Measurements from ENCODE around the gene REG4. TPM values are rescaled to one million over a fixed set of nuclear protein-coding genes. Genes with fewer than 3 reads are reported as not detected.
"Not testable (repeated sequence)": the region's sequence is repeated elsewhere in the genome, so short reads cannot be mapped to it uniquely, and the experiment has no call there.

REG4 gene
- not detected for total RNA-seq
- long read RNA-seq = 0 reads

DNA sequence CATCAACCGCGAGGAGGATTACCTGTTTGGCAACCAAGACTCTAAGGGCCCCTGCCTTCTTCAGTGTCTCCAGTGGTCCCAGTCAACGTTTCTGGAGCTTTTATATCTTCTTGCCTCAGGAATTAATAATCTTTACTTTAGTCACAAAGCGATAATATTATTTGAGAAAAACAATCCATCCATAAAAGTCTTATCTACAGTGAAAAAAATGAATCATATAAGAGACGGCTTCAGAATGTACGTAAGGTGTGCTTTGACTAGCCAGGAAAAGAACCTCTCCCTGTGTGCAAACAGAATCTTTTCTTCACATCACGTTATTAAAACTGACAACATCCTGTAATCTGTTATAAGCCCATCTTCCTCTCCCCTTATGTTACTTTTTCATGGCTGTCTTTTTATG lies at the start of gene REG4:
REG4 (minus strand) TSS at position 74 of the 400 bp plus-strand sequence. CDS start 2,691 bp downstream, outside the sequence.
- DNase-seq = no peak
- ATAC-seq (ENCODE audit: poor library complexity) = no peak
- intact Hi-C loops (cut with DNase I) = no loop called here

DNA sequence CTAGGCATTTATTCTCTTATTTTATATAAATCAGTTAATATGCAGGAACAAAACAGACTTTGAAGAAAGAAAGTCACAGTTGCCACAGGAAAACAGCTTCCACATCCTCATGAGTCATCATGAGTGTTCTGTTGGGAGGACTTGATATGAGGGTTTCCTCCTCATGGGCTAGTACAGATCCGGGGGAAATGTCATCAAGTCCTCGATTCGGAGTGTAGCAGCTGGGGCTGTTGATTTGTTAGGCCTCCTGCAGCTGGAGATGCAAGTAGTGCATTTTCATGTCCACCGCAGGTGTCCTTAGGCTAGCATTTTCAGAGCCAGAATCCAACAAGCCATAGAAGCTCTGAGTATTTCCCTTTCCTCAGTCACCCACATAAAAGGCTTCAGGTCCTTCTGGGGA lies 48.4 kb upstream of the REG4 start:
- ATAC-seq (ENCODE audit: poor library complexity) (no peak), DNase-seq (no peak)
- intact Hi-C loops (cut with DNase I) = no loop called here

DNA sequence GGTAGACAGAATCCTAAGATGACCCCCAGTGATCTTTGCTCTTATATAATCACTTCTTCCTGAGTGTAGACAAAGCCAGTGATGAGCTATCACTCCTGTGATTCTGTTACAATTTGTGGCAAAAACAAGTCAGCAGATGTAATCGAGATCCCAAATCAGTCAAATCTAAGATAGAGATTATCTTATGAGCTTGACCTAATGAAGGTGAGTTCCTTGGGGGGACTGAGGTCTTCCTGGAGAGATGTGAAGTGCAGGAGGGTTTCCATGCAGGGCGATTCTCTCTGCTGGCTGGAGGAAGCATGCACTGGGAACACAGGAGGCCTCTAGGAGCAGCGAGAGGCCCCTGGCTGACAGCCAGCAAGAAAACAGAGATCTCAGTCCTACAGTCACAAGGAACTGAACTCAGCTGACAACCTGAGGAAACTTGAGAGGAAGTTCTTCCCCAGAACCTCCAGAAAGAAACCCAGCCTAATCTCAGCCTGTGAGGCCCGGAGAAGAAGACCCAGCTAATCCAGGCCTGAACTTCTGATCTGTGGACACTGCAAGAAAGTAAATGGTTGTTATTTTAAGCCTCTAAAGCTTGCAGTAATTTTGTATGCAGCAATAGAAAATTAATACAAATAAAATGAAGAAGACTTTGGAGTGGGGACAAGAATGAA lies 47.4 kb upstream of the REG4 start:
- DNase-seq; intact Hi-C loops (cut with DNase I); ATAC-seq (ENCODE audit: poor library complexity): not testable (repeated sequence)

DNA sequence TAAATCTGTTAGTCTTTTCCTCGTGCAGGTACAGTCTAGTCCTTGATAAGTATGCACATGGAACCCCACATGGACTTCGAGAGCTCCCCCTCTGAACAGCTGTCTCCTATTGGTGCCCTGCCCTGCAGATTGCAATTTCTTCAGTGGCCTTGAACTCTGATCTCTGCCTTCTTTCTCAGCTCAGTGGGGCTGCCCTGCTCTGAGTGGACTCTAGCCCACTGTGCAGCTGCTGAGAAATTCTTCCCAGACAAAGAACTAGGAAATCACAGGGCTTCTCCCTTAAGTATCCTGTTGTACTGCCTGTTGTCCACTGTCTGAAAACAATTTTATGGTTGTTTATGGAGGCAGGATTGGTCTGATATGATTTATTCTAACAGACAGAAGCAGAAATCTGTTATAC lies 46.9 kb upstream of the REG4 start:
- no peak for DNase-seq
- intact Hi-C loops (cut with DNase I) = no loop called here
- no peak for ATAC-seq (ENCODE audit: poor library complexity)

DNA sequence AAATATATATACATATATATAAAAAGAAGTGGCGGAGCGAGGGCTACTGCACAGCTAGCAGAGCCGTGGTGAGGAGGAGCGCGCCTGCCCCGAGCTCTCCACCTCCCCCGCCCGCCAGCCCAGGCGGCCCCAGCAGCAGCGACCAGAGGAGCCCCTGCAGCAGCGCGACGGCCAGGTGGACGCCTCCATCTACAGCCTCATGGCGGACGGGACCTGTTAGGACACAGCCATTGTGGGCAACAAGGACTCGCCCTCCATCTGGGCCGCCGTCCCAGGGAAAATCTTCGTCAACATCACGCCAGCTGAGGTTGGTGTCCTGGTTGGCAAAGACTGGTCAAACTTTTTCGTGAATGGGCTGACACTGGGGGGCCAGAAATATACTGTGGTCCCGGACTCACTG lies 41.9 kb upstream of the REG4 start:
- DNase-seq (no peak), ATAC-seq (ENCODE audit: poor library complexity) (no peak)
- intact Hi-C loops (cut with DNase I) = no loop called here

DNA sequence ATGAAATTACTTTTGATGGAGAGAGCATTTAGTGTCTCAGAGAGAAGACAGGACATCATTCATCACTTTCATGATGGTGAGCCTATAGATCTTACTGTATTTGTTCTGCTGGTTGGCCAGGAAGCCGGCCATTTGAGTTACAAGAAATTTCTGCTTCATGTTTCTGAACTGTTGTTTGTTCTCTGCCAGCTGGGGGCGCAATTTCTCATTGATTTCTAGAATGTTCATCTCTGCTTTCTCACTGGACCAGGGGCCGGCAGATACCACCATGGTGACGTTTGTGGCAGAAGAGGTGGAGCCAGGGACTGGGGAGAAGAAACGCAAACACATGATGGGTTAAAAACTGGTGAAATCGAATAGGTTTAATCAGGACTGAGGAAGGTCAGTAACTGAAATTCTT lies 32.9 kb upstream of the REG4 start:
- intact Hi-C loops (cut with DNase I); DNase-seq; ATAC-seq (ENCODE audit: poor library complexity): not testable (repeated sequence)

DNA sequence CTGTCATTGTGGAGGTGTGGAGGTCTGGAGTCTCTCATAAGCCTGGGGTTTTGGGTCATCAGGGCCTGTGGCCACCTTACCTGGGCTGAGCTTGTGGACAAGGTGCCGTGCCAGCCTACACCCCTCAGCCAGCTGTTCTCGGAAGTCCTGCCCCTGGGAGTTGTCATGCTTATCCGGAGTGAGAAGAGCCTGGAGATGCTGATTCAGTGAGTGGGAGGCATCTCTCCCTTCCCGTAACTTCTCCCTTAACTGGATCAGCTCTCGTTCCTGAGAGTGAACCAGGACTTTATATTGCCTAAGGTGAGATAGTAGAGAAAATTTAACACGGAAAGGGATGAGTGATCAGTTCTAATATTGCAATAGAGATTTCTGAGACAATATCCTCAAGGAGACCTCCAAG lies 30.0 kb upstream of the REG4 start:
- ATAC-seq (ENCODE audit: poor library complexity) = no peak
- DNase-seq = no peak
- intact Hi-C loops (cut with DNase I) = no loop called here

DNA sequence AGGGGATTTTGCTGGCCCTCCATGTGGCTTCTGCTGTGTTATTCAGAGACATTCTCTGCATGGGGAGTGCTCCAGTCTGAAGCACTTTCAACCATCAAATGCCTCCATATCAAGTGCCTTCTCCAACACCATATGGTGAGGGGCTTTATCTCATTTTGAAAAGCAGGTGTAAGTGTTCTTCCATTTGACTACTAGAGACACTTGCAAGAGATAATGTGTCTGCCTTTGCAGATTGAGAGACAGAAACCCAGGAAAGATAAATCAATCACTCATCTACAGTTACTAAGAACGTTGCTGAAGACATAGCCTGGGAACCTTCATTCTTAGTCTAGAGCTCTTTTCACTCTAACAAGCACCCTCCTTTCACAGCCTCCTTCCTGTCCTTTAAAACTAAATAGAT lies 29.5 kb upstream of the REG4 start:
- no peak for ATAC-seq (ENCODE audit: poor library complexity)
- DNase-seq = no peak
- intact Hi-C loops (cut with DNase I) = no loop called here

DNA sequence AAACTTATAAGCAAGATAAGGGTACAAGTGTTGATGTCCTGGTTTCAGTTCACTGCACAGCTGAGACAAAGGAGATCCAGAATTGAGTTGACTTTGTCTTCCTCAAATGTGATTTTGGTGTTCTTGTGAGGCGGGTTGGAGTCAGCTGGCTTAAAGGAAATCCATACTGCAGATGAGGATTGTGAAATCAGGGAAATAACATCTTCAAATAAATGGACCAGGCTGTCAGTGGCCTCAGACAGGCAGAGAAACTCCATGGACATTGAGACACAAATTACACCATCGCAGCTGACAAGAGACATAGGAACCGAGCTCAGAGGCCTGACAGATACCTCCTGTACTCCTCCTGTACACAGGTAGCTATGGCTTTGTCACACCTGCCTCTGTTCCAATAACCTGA lies 27.0 kb upstream of the REG4 start:
- no peak for ATAC-seq (ENCODE audit: poor library complexity)
- DNase-seq = no peak
- intact Hi-C loops (cut with DNase I) = no loop called here

DNA sequence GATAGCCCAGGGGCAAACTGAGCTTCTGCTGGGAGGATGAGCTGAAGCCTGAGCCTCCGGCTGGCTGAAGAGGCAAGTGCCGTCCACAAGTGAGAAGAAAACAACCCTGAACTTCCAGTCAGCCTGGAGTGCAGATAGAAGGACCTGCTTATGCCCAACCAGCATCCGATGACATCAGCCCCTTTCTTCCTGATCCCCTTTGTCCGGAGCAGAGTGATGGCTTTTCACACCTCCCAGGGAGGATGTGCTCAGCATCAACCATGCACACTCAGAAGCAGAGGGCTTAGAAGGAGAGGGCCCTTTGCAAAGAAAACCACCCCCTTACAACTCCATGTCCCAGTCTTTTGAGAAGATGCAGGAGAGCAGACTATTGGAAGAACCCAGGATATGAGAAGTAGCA lies 23.7 kb upstream of the REG4 start:
- intact Hi-C loops (cut with DNase I) = no loop called here
- no peak for DNase-seq
- no peak for ATAC-seq (ENCODE audit: poor library complexity)

DNA sequence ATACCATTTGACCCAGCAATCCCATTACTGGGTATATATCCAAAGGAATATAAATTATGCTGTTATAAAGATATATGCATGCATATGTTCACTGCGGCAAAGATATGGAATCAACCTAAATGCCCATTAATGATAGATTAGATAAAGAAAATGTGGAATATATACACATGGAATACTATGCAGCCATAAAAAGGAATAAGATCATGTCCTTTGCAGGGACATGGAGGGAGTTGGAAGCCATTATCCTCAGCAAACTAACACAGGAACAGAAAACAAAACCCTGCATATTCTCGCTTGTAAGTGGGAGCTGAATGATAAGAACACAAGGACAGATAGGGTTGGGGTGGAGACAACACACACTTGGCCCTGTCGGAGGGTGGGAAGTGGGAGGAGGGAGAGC lies 19.8 kb upstream of the REG4 start:
- no peak for DNase-seq
- intact Hi-C loops (cut with DNase I) = no loop called here
- ATAC-seq (ENCODE audit: poor library complexity) = no peak

DNA sequence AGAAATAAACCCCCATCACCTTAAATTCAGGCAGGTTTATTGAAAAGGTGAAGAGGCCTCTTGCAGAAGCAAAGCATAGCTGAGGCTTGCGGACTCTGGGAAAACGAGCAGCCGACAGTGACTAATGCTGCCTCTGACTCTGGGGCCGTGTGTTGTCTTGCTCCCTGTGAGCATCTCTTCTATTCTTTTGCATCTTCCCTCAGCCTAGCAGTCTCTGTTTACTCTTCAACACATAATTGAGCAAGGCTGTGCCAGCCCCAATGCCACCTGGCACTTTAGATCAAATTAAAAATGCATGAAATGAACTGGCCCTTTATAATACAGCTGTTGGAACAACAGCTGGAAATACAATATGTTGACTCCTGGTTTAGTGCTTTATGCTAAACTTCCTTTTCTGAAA lies 18.4 kb upstream of the REG4 start:
- intact Hi-C loops (cut with DNase I) = no loop called here
- ATAC-seq (ENCODE audit: poor library complexity) = no peak
- DNase-seq = no peak

DNA sequence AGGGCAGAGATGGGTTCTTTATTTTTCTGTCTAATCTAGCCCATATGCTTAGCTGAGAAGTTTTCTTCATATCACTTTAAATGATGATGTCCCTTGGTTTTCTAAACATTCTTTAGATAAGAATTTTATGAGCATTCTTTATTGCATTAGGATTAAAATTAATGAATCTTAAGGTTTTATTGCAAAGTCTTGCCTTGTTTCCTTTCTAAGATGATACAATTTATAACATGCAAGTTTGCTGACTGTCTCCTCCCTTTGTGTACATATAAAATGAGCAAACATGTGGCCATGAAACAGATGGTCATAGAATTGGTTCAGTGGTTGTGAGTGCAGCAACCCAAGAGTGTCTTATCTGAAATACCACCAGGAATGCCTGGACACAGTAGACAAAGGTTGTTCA lies 17.7 kb upstream of the REG4 start:
- DNase-seq; intact Hi-C loops (cut with DNase I); ATAC-seq (ENCODE audit: poor library complexity): not testable (repeated sequence)

DNA sequence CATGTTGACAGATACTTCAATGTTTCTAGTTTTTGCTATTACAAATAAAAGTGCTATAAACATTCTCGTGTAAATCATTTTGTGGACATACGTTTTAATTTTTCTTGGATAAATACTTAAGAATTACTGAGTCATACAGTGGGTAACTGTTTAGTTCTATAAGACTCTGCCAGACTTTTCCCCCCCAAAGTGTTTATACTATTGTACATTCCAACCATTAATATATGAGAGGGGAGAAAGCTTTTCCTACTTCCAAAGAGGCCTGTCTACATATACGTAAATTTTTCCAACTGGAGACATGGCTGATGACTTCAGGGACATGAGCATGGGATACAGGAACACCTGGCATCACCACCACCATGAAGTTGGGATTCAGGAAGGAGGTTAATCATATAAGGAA lies 17.0 kb upstream of the REG4 start:
- no peak for ATAC-seq (ENCODE audit: poor library complexity)
- intact Hi-C loops (cut with DNase I) = no loop called here
- DNase-seq = no peak

DNA sequence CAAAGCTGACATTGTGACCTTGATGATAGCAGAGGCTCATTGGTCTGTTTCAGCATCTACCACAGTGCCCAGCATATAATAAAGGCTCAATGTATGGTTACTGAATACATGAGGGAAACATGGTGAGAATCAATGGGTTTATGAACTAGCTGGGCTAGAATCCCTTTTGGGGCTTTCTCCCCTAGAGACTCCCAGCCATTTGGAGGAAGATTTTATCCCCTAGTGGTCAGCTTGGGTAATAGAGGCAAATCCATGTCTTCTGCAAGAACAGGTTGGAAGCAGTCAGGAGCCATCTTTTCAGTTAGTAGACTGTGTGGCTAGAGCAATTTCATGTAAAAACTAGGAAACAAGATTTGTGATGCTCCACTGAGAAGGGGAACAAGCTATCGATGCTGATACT lies 15.8 kb upstream of the REG4 start:
- ATAC-seq (ENCODE audit: poor library complexity) (no peak), DNase-seq (no peak)
- intact Hi-C loops (cut with DNase I) = no loop called here

DNA sequence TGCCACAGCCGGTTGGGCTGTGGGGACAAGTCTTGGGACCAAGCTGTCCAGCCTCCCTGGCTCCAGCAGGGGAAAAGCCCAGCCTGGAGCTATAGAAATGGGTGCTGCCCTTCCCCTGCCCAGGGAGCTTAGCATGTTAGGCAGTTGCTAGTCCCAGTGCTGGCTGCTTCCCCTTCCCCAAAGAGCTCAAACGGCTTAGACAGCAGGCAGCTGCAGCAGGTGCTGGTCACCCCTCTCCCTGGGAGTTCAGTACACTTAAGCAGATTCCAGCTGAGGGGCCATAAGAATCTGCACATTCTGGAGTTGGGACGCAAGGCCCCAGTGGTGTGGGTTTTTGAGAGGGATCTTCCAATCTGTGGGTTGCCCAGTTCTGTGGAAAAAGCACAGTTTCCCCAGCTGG lies 11.1 kb upstream of the REG4 start:
- intact Hi-C loops (cut with DNase I) = no loop called here
- no peak for DNase-seq
- no peak for ATAC-seq (ENCODE audit: poor library complexity)

DNA sequence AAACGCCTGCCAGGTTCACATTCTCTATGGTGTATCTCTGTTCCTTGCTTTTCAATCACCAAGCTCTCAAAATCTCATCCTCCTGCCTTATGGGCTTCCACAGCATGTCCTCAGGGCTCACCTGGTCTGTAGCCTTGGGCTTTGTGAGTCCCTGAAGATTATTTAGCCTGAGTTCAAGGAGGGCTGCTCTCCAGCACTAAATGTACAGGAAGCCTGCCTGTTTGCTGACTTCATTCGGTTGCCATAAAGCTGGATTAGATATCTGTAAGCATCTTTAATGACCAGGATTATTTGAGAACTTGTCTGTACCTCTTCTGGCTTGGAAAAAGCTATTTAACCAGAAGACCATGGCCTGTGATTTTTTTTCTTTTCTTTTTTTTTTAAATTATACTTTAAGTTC lies 6.9 kb upstream of the REG4 start:
- DNase-seq = no peak

DNA sequence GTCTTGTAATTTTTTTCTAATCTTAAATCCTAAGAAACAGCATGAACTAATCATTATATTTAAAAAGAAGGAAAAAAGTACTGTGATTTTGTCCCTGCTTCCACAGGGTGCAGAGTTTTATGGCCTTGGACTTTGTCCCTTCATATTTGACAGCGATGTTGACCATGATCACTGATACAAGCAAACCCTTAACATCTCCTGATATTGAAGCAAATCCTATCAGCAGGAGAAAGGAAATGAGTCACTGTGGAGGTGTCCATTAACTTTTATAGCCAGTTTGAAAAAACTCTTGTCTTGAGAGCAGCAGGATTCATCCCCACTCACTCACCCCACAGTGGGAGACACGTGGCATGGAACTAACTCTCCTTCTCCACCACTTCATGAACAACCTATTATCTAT lies 5.1 kb upstream of the REG4 start:
- intact Hi-C loops (cut with DNase I) = no loop called here
- DNase-seq = no peak
- ATAC-seq (ENCODE audit: poor library complexity) = no peak

More for the DNA sequence above, 6.9 kb upstream of the REG4 start:
- intact Hi-C loops (cut with DNase I) = no loop called here
- ATAC-seq (ENCODE audit: poor library complexity) = no peak

DNA sequence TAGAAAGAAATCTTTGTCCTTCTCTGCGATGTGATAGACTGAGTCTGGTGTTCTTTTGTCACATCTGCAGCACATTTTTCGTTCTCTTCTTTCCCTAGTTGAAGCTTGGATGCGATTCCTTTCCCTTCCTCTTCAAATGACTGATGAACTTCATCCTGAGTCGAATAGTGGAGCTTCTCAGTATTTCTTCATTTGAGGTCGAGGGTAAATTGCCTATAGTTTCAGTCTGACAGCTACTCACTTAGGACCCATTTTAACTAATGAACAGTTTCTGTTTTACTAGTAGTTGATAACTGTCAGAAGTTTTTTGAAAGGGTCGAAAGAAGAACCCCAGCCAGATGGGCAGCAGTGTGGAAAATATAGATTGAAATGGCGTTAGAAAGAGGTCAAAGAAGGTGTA lies 4.7 kb upstream of the REG4 start:
- ATAC-seq (ENCODE audit: poor library complexity) (no peak), DNase-seq (no peak)
- intact Hi-C loops (cut with DNase I) = no loop called here

DNA sequence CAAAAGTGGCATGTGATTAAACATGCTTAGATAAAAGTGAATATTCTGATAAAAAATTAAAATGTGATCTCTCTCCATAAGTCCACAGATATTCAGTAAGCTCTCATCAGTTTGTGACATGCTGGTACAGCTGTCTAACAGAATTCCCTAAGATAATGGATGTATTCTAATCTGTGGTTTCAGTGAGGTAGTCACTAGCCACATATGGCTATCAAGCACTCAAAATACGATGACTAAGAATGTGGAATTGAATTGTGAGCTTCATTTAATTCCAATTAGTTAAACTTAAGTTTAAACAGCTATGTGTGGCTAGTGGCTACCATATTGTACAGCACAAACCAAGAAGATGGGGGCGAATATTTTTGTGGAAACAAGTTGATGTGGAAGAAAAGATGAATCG lies 4.1 kb upstream of the REG4 start:
- ATAC-seq (ENCODE audit: poor library complexity) = no peak
- intact Hi-C loops (cut with DNase I) = no loop called here
- DNase-seq = no peak

DNA sequence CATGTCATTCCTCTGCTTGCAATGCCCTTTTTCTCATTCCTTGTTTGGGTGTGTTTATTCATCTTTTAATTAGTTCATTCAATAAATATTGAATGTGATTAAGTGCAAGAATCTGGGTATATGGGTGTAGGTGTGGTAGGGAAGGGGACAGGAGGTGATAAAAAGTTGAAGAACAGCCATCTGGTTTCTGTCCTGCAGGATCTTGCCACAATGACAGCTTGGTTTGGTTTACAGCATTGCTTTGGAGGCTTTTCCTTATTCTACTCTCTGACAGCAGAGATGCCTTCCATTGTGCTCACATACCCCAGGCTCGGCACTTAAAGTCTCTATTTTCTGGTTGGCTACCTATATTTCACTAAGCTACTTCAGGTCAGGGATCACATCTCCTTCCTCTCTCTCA lies 3.0 kb upstream of the REG4 start:
- ATAC-seq (ENCODE audit: poor library complexity) (peak; percentile 52), DNase-seq (no peak)
- intact Hi-C loops (cut with DNase I) = no loop called here

Measured in Right ventricle myocardium superior (tissue), 1 donor.